ENCODE measurements around the gene OTULIN.

OTULIN gene

GRCh38 chr5:14664270-14665100, at the start of gene OTULIN:
TSS of gene OTULIN (plus strand) at chr5:14664718. CDS start at chr5:14664826, 108 bp downstream.
- peak; percentile 95 for DNase-seq (ENCODE audit: low spot score)

- DNase-seq (ENCODE audit: low spot score) = no peak
These were observed 49.2 kb upstream of the OTULIN start for GRCh38 chr5:14615365-14615764.

DNA sequence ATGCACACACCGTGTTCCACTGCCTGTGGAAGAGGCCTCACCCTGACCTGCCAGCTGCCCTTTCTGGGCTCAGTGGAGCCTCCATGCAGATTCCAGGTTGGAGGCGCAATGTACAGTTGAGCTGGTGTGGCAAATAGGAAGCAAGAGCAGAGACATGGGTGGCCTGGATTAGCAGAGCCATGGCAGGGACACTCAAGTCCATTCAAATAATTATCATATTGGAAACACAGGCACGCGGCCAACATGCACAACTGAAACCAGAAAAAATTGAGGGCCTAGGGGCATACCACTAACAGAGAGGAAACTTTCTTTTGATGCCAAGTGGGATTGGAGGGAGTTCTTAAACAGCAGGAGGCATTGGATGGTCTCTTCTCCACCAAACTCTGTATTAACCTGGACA, 47.1 kb upstream of the OTULIN start:
- no peak for DNase-seq (ENCODE audit: low spot score)

DNA sequence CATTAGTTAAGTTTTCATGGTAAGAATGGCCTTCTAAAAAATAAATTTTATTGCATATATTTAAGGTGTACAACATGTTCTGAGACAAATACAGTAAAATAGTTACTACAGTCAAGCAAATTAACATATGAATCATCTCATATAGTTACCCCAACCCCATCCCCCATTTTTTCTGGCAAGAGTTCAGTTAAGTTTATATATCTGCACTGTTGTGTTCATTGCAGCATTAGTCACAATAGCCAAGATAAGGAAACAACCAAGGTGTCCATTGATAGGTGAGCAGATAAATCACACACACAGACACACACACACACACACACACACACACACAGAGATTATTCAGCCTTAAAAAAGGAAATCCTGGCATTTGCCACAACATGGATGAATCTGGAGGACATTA, 37.2 kb upstream of the OTULIN start:
- no peak for DNase-seq (ENCODE audit: low spot score)

- peak; percentile 14 for DNase-seq (ENCODE audit: low spot score)
These were observed 36.2 kb upstream of the OTULIN start for GRCh38 chr5:14628346-14628745.

GRCh38 chr5:14630671-14631070, 33.8 kb upstream of the OTULIN start:
- no peak for DNase-seq (ENCODE audit: low spot score)

DNA sequence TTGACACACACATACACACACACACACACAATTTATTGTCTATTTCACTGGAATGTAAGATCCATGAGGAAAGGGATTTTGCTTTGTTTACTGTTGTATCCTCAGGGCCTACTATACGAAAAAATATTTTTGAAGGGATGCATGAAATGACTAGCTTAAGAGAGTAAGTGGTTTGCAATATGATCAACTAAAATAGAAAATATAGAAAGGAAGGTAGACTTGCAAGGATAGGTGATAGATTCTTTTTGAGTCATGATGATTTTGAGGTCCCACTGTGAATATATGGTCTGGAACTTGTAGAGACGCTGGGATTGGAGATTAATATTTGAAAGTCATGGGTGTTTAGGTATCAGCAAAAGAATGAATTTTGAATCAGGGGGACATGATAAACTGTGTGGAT, 28.9 kb upstream of the OTULIN start:
- no peak for DNase-seq (ENCODE audit: low spot score)

DNA sequence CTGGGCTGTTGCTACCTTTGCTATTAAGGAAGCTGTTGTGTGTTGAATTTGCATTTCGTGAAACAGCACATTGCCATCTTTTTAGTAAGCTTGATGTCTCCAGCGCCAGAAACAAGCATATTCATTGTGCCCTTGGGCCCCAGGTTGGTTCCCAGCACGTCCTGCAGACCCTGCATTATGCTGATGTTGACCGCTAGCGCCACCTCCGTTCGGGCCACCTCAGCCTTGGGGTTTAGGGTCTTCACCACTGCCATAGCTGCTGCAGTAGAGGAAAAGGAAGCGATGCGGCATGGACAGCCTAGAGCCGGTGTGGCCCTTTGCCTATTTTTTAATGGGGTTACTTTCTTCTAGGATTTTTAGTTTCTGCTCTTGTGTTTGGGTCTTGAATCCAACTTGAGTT, 23.8 kb upstream of the OTULIN start:
- no peak for DNase-seq (ENCODE audit: low spot score)

GRCh38 chr5:14644623-14645237, 19.8 kb upstream of the OTULIN start:
- no peak for DNase-seq (ENCODE audit: low spot score)

- DNase-seq (ENCODE audit: low spot score) = no peak
These were observed 14.5 kb upstream of the OTULIN start for GRCh38 chr5:14650052-14650451.

DNA sequence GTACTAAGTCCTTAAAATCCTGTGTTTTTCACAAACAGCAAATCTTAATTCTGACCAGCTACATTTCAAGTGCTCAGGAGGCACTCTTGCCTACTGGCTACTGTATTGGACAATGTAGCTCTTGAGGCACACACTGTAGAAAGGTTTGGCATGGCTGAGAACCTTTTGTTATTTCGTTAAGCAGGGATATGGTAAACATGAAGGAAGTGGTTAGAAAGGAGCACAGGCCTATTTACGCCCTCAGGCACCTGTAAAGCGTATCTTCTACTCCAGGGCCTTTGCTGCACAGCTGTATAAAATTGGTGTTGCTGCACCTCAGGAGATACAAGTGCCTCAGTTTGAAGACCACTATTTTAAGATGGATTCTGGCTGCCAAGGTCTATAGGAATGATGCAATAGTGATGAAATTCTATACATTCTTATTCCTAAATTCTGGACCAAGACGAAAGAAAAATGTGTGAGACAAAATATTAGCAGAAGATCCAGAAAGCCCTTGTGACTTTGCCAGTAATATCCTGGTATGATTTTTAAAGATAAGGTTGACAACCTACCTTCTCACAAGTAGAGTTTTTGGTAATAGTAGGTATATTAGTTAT, 9.3 kb upstream of the OTULIN start:
- DNase-seq (ENCODE audit: low spot score) = no peak

DNA sequence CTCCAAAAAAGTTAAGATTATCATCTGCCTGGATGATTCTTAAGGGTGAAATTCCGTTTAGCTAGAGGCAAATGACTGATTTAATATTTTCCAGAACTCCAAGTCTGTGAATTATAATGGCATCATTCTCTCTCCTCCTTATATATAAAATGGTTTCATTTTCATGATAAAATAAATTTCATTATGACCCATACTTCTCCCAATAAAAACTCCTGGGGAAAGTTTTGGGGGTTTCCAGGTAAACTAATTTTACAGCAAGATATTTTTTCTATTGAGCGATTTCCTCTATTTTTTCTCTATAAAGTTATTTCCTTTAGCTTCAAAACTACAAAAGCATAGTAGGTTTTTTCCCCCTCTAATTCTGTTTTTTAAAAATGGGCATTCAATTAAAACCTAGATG, 7.6 kb upstream of the OTULIN start:
- DNase-seq (ENCODE audit: low spot score) = no peak

GRCh38 chr5:14659821-14660607, 4.5 kb upstream of the OTULIN start:
- no peak for DNase-seq (ENCODE audit: low spot score)

- DNase-seq (ENCODE audit: low spot score) = no peak
These were observed 3.7 kb upstream of the OTULIN start for GRCh38 chr5:14660833-14661232.

DNA sequence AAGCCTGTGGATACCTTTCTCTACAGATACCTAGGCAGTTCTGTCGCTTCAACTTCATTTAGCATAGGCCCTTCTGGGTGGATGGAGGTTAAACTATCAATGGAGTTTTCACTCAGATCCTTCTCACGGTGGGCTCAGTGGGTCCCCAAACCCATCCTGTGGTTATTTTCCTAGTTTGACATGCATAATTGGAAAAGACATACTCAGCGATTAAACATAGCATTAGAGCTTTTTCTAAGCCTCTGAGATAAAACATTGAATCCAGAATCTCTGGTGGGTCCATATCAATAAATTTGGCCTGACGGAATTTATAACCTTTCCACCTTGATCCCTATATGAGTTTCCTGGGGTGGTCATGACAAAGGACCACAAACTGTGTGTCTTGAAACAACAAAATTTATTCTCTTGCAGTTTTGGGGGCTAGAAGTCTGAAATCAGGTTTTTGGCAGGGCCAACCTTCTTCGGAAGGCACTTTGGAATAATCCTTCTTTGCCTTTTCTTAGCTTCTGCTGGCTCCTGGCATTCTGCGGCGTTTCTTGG, 1.7 kb upstream of the OTULIN start:
- DNase-seq (ENCODE audit: low spot score) = no peak

- no peak for DNase-seq (ENCODE audit: low spot score)
These were observed 716 bp upstream of the OTULIN start for GRCh38 chr5:14663734-14664269.

- peak; percentile 39 for DNase-seq (ENCODE audit: low spot score)
These were observed 744 bp downstream of the OTULIN start for GRCh38 chr5:14665101-14665822.

DNA sequence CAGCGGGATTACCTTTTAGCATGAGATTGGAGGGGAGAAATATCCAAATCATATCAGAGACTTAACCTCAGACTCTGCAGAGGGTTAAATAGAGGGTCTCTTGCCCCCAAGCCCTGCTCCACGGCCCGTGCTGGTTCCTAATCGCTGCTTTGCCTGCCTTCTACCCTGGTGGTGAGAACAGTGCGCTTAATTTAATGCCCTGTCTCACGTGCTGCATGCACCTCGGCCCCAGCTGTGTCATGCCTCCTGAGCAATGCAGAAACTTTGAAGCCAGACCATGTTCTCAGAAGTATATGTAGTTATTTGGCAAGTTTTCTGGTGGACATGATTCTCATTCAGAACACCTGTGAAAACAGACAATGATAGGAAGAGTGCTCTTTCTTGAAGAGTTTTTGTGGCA, 1.4 kb downstream of the OTULIN start:
- no peak for DNase-seq (ENCODE audit: low spot score)

- no peak for DNase-seq (ENCODE audit: low spot score)
These were observed 1.8 kb downstream of the OTULIN start for GRCh38 chr5:14666357-14666756.

GRCh38 chr5:14667290-14667689, 2.8 kb downstream of the OTULIN start:
- no peak for DNase-seq (ENCODE audit: low spot score)

DNA sequence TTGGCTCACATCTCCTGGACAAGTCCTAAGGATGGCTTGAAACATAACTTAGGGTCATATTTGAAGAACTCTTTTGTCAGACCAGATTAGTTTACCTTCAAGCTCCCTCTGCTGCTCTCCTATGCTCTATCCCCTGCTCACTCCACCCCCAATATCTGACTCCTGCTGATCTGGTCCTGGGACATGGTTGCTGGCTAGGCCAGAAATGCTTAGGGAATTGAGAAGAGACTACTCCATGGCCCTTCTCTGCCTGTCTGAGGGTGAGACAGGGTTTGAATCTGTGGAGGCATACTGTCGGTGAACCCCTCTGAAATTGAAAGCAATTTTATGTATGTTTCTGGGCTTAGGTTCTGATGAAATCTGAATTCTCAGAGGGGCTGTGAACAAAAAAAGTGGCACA, 3.3 kb downstream of the OTULIN start:
- no peak for DNase-seq (ENCODE audit: low spot score)

Data from Ammon's horn (tissue), 1 donor.